ENCODE measurements around the gene EML4. TPM values are rescaled to one million over a fixed set of nuclear protein-coding genes. Genes with fewer than 3 reads are reported as not detected.

Gene EML4
- total and polyA plus RNA-seq, 4 experiments from 2014 or later, result 52.8 to 172 (median 140) TPM

DNA sequence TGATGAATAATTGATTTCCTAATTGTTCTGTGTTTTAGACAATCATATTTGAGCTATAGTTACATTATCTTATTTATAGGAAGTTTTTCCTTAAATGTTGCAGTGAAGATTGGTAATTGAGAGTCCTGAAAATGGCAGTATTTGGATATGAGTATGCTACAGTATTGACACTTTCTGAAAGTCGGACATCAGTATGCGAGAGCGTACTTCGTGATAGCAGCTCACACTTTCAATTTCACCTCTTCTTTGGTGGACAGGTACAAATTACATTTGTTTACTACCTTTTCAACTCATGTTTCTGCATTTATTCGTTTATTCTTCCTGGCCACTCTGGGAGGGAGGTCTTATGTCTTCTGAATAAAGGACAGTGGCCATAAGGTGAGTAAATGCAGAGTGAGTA, 38.7 kb downstream of the EML4 start:
- no peak for DNase-seq
- Histone ChIP-seq H3K4me1 (ENCODE audit: insufficient read depth, low read length) (peaks cover 84% of the 10 kb centered on the region), H3K9me3 (ENCODE audit: control insufficient read depth in 1 of 2, low read length in 2 of 2) (no peaks in the 10 kb centered on the region), H3K27ac (ENCODE audit: low read depth, low read length) (no peak overlapping the region), H3K36me3 (ENCODE audit: insufficient read depth, low read length) (peaks cover 5% of the 10 kb centered on the region), H3K4me3 (ENCODE audit: low read length in 2 of 2) (no peak overlapping the region), H3K27me3 (ENCODE audit: insufficient read depth, low read length) (no peaks in the 10 kb centered on the region)
- no peaks in the 10 kb centered on the region for H3K9me3 Mint-ChIP-seq
- ChIA-PET POLR2A (ENCODE audit: partially characterized antibody) (interaction anchor here (1.2 to 1.5 kb wide), 2 partner anchors 13 to 106 kb away, joined by 3 read pairs; no protein-coding TSS in a partner anchor), CTCF (ENCODE audit: partially characterized antibody) (interaction anchor here (0.9 to 1.6 kb wide), 3 partner anchors 18 to 117 kb away, joined by 3 to 4 read pairs (median 3); no protein-coding TSS in a partner anchor)
- H3K36me3 Mint-ChIP-seq, result peaks cover 12 to 17% of the 10 kb centered on the region in 2 donors
- intact Hi-C loops (cut with micrococcal nuclease), result loop anchor here (5.0 kb wide), 1 partner anchor 34 kb away; no protein-coding TSS in a partner anchor
- H3K4me1 Mint-ChIP-seq, result peaks cover 50 to 83% (median 67%) of the 10 kb centered on the region in 4 donors
- H3K4me3 Mint-ChIP-seq, result peak overlapping the region in 7 of 8 donors; percentile 15 to 57 (median 29)
- H3K27me3 Mint-ChIP-seq, result no peaks in the 10 kb centered on the region
- peak overlapping the region in 1 of 7 donors; percentile 57 for H3K27ac Mint-ChIP-seq

- peaks cover 82% of the 10 kb centered on the region for H3K4me1 ChIP-seq (ENCODE audit: insufficient read depth, low read length)
- H3K9me3 Mint-ChIP-seq, result no peaks in the 10 kb centered on the region
- CTCF ChIA-PET (ENCODE audit: partially characterized antibody), result no interaction called here
Observed at GRCh38 chr2:42210203-42210602, 41.0 kb downstream of the EML4 start.

DNA sequence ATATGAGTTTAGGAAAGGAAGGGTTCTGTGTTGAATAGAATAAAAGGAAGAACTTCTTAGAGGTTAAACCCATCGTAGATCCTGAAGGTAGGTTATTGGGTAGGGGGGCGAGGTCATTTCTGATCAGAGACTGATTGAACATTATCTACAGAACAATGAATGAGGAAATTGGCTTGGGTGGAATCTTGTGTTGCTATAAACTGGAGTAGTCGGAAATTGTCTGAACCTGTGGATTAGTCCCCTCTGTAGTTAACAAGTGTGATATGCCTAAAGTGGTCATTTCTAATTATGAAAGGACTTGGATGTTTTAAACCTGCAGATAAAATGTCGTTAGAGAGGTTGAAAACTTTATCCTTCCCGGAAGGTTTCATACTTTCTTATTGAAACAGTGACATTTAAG, 42.1 kb downstream of the EML4 start:
- H3K27ac Mint-ChIP-seq, result peak overlapping the region in 6 of 7 donors; percentile 5 to 84 (median 33)
- Histone ChIP-seq H3K4me1 (ENCODE audit: insufficient read depth, low read length) (peaks cover 81% of the 10 kb centered on the region), H3K9me3 (ENCODE audit: control insufficient read depth in 1 of 2, low read length in 2 of 2) (no peaks in the 10 kb centered on the region), H3K4me3 (ENCODE audit: low read length in 2 of 2) (no peak overlapping the region), H3K36me3 (ENCODE audit: insufficient read depth, low read length) (peaks cover 5% of the 10 kb centered on the region), H3K27ac (ENCODE audit: low read depth, low read length) (no peak overlapping the region), H3K27me3 (ENCODE audit: insufficient read depth, low read length) (no peaks in the 10 kb centered on the region)
- H3K9me3 Mint-ChIP-seq, result no peaks in the 10 kb centered on the region
- H3K4me3 Mint-ChIP-seq, result peak overlapping the region in 7 of 8 donors; percentile 2 to 70 (median 18)
- intact Hi-C loops (cut with micrococcal nuclease), result loop anchor here (2.0 kb wide), 1 partner anchor 14 kb away; no protein-coding TSS in a partner anchor
- DNase-seq, result no peak
- CTCF ChIA-PET (ENCODE audit: partially characterized antibody), result interaction anchor here (1.2 kb wide), 1 partner anchor 116 kb away, joined by 3 read pairs; no protein-coding TSS in a partner anchor
- no peaks in the 10 kb centered on the region for H3K27me3 Mint-ChIP-seq
- H3K36me3 Mint-ChIP-seq, result peaks cover 15 to 32% of the 10 kb centered on the region in 2 donors
- H3K4me1 Mint-ChIP-seq, result peaks cover 45 to 84% (median 58%) of the 10 kb centered on the region in 4 donors
- POLR2A ChIA-PET (ENCODE audit: partially characterized antibody), result interaction anchor here (1.1 kb wide), 1 partner anchor 70 kb away, joined by 3 read pairs; no protein-coding TSS in a partner anchor

More at GRCh38 chr2:42210203-42210602, 41.0 kb downstream of the EML4 start:
- Mint-ChIP-seq H3K36me3 (peaks cover 15 to 31% of the 10 kb centered on the region in 2 donors), H3K4me1 (peaks cover 48 to 83% (median 65%) of the 10 kb centered on the region in 4 donors), H3K4me3 (peak overlapping the region in 5 of 8 donors; percentile 53 to 75 (median 64)), H3K27me3 (no peaks in the 10 kb centered on the region), H3K27ac (peak overlapping the region in 4 of 7 donors; percentile 16 to 88 (median 60))
- no peak for DNase-seq
- intact Hi-C loops (cut with micrococcal nuclease), result loop anchor here (2.0 kb wide), 1 partner anchor 15 kb away; no protein-coding TSS in a partner anchor
- peaks cover 5% of the 10 kb centered on the region for H3K36me3 ChIP-seq (ENCODE audit: insufficient read depth, low read length)
- no peaks in the 10 kb centered on the region for H3K27me3 ChIP-seq (ENCODE audit: insufficient read depth, low read length)
- no peaks in the 10 kb centered on the region for H3K9me3 ChIP-seq (ENCODE audit: control insufficient read depth in 1 of 2, low read length in 2 of 2)
- POLR2A ChIA-PET (ENCODE audit: partially characterized antibody), result no interaction called here
- H3K4me3 ChIP-seq (ENCODE audit: low read length in 2 of 2), result no peak overlapping the region
- H3K27ac ChIP-seq (ENCODE audit: low read depth, low read length), result no peak overlapping the region

DNA sequence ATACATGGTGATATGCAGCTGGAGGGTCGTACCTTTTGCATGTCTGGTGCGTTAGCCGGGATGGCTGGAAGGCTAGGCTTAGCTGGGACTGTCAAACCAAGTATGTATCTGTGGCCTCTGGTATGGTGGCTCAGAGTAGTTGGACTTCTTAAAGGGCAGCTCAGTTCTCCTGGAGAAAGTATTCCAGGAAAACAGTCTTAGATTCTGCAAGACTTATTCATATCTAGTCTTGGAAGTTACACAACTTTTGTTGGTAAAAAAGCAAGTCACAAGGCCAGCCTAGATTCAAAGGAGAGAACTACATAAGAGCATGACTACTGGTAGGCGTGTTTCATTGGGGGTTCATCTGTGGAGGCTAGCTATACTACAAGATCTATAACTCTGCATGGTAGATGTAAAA, 45.5 kb downstream of the EML4 start:
- ChIA-PET POLR2A (ENCODE audit: partially characterized antibody) (no interaction called here), CTCF (ENCODE audit: partially characterized antibody) (interaction anchor here (0.8 to 2.4 kb wide), 6 partner anchors 10 to 345 kb away, joined by 3 to 7 read pairs (median 4); no protein-coding TSS in a partner anchor)
- H3K9me3 Mint-ChIP-seq, result no peaks in the 10 kb centered on the region
- Histone ChIP-seq H3K36me3 (ENCODE audit: insufficient read depth, low read length) (peaks cover 5% of the 10 kb centered on the region), H3K9me3 (ENCODE audit: control insufficient read depth in 1 of 2, low read length in 2 of 2) (no peaks in the 10 kb centered on the region), H3K4me3 (ENCODE audit: low read length in 2 of 2) (no peak overlapping the region), H3K4me1 (ENCODE audit: insufficient read depth, low read length) (peaks cover 89% of the 10 kb centered on the region), H3K27ac (ENCODE audit: low read depth, low read length) (no peak overlapping the region), H3K27me3 (ENCODE audit: insufficient read depth, low read length) (no peaks in the 10 kb centered on the region)
- peaks cover 15 to 41% of the 10 kb centered on the region in 2 donors for H3K36me3 Mint-ChIP-seq
- DNase-seq, result no peak
- intact Hi-C loops (cut with micrococcal nuclease), result no loop called here
- H3K4me3 Mint-ChIP-seq, result peak overlapping the region in 3 of 8 donors; percentile 8 to 43 (median 41)
- peaks cover 53 to 92% (median 66%) of the 10 kb centered on the region in 4 donors for H3K4me1 Mint-ChIP-seq
- H3K27ac Mint-ChIP-seq, result peak overlapping the region in 5 of 7 donors; percentile 6 to 70 (median 16)
- no peaks in the 10 kb centered on the region for H3K27me3 Mint-ChIP-seq

GRCh38 chr2:42216694-42217093, 47.5 kb downstream of the EML4 start:
- POLR2A ChIA-PET (ENCODE audit: partially characterized antibody), result interaction anchor here (0.9 kb wide), 1 partner anchor 111 kb away, joined by 3 read pairs; no protein-coding TSS in a partner anchor
- CTCF ChIA-PET (ENCODE audit: partially characterized antibody), result interaction anchor here (1.2 to 1.5 kb wide), 3 partner anchors 84 to 129 kb away, joined by 3 to 4 read pairs (median 3); no protein-coding TSS in a partner anchor
- H3K36me3 ChIP-seq (ENCODE audit: insufficient read depth, low read length), result no peaks in the 10 kb centered on the region

DNA sequence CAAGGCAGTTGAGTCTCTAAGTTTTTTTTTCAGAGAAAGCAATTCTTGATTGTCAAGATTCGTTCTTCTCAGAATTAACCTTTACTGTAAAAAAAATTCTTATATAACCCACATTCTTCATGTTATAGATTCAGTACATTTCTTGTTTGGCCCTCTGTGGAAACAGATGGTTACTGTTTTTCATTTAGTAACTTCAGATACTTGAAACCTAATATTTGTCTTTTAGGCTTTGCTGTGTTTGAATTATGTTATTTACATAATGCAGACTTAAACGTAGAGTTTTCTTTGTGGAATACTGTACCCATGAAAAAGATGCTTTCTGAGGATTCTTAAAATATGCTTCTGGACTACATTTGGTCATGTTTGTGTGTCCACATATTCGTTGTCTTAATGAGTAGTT, 48.2 kb downstream of the EML4 start:
- no peak for DNase-seq
- no peak overlapping the region for H3K4me3 ChIP-seq (ENCODE audit: low read length in 2 of 2)
- ChIA-PET CTCF (ENCODE audit: partially characterized antibody) (no interaction called here), POLR2A (ENCODE audit: partially characterized antibody) (no interaction called here)
- peaks cover 90% of the 10 kb centered on the region for H3K4me1 ChIP-seq (ENCODE audit: insufficient read depth, low read length)
- Mint-ChIP-seq H3K27ac (peak overlapping the region in 5 of 7 donors; percentile 6 to 84 (median 54)), H3K27me3 (no peaks in the 10 kb centered on the region), H3K4me1 (peaks cover 53 to 94% (median 65%) of the 10 kb centered on the region in 4 donors), H3K36me3 (peaks cover 3 to 47% of the 10 kb centered on the region in 2 donors), H3K9me3 (peaks cover 0 to 3% (median 0%) of the 10 kb centered on the region in 8 donors), H3K4me3 (peak overlapping the region in 1 of 8 donors; percentile 0)
- H3K9me3 ChIP-seq (ENCODE audit: control insufficient read depth in 1 of 2, low read length in 2 of 2), result no peaks in the 10 kb centered on the region
- intact Hi-C loops (cut with micrococcal nuclease), result no loop called here
- H3K27ac ChIP-seq (ENCODE audit: low read depth, low read length), result no peak overlapping the region
- H3K27me3 ChIP-seq (ENCODE audit: insufficient read depth, low read length), result no peaks in the 10 kb centered on the region
- H3K36me3 ChIP-seq (ENCODE audit: insufficient read depth, low read length), result no peaks in the 10 kb centered on the region

More at GRCh38 chr2:42216694-42217093, 47.5 kb downstream of the EML4 start:
- Mint-ChIP-seq H3K36me3 (peaks cover 3 to 45% of the 10 kb centered on the region in 2 donors), H3K4me1 (peaks cover 53 to 94% (median 66%) of the 10 kb centered on the region in 4 donors), H3K27me3 (no peaks in the 10 kb centered on the region), H3K9me3 (peaks cover 0 to 3% (median 0%) of the 10 kb centered on the region in 8 donors), H3K27ac (peak overlapping the region in 4 of 7 donors; percentile 1 to 23 (median 8)), H3K4me3 (peak overlapping the region in 5 of 8 donors; percentile 5 to 68 (median 16))
- no peaks in the 10 kb centered on the region for H3K27me3 ChIP-seq (ENCODE audit: insufficient read depth, low read length)
- H3K9me3 ChIP-seq (ENCODE audit: control insufficient read depth in 1 of 2, low read length in 2 of 2), result no peaks in the 10 kb centered on the region
- H3K4me3 ChIP-seq (ENCODE audit: low read length in 2 of 2), result no peak overlapping the region
- H3K4me1 ChIP-seq (ENCODE audit: insufficient read depth, low read length), result peaks cover 89% of the 10 kb centered on the region
- no peak overlapping the region for H3K27ac ChIP-seq (ENCODE audit: low read depth, low read length)
- intact Hi-C loops (cut with micrococcal nuclease), result loop anchor here (1.0 kb wide), 1 partner anchor 8 kb away; no protein-coding TSS in a partner anchor
- DNase-seq, result no peak

GRCh38 chr2:42217914-42218313, 48.8 kb downstream of the EML4 start:
- Mint-ChIP-seq H3K4me1 (peaks cover 52 to 94% (median 62%) of the 10 kb centered on the region in 4 donors), H3K27me3 (no peaks in the 10 kb centered on the region), H3K4me3 (peak overlapping the region in 4 of 8 donors; percentile 0 to 55 (median 7)), H3K9me3 (peaks cover 0 to 3% (median 0%) of the 10 kb centered on the region in 8 donors), H3K36me3 (peaks cover 4 to 51% of the 10 kb centered on the region in 2 donors), H3K27ac (peak overlapping the region in 4 of 7 donors; percentile 15 to 84 (median 64))
- Histone ChIP-seq H3K9me3 (ENCODE audit: control insufficient read depth in 1 of 2, low read length in 2 of 2) (no peaks in the 10 kb centered on the region), H3K27ac (ENCODE audit: low read depth, low read length) (no peak overlapping the region), H3K4me3 (ENCODE audit: low read length in 2 of 2) (no peak overlapping the region), H3K4me1 (ENCODE audit: insufficient read depth, low read length) (peaks cover 90% of the 10 kb centered on the region), H3K27me3 (ENCODE audit: insufficient read depth, low read length) (no peaks in the 10 kb centered on the region), H3K36me3 (ENCODE audit: insufficient read depth, low read length) (no peaks in the 10 kb centered on the region)
- DNase-seq, result no peak
- ChIA-PET CTCF (ENCODE audit: partially characterized antibody) (no interaction called here), POLR2A (ENCODE audit: partially characterized antibody) (interaction anchor here (0.6 kb wide), 1 partner anchor 349 kb away, joined by 4 read pairs; no protein-coding TSS in a partner anchor)
- intact Hi-C loops (cut with micrococcal nuclease), result no loop called here
